HEK293T (cell line): ENCODE measurements around the gene SLC25A4.

Experiments
- ARNT ChIP-seq: fragments of 450-650 bp; IDR thresholded peaks from 2 replicates; pipeline ENCODE4 v1.6.1; 2017; ENCODE audit warnings: mild to moderate bottlenecking
- BHLHE40 ChIP-seq: fragments of 450-650 bp; IDR thresholded peaks from 2 replicates; pipeline ENCODE4 v1.6.1; 2016; ENCODE audit warnings: mild to moderate bottlenecking, moderate library complexity, borderline replicate concordance
- ELF4 ChIP-seq: fragments of 450-650 bp; IDR thresholded peaks from 2 replicates; pipeline ENCODE4 v1.6.1; 2017; ENCODE audit warnings: antibody characterized with exemption
- FOXA1 ChIP-seq: fragments of 450-650 bp; IDR thresholded peaks from 2 replicates; pipeline ENCODE4 v1.6.1; 2016; ENCODE audit warnings: mild to moderate bottlenecking
- FOXK2 ChIP-seq: fragments of 450-650 bp; IDR thresholded peaks from 2 replicates; pipeline ENCODE4 v1.6.1; 2016; ENCODE audit warnings: mild to moderate bottlenecking
- FOXM1 ChIP-seq: fragments of 450-650 bp; IDR thresholded peaks from 2 replicates; pipeline ENCODE4 v1.6.1; 2017; ENCODE audit warnings: mild to moderate bottlenecking, borderline replicate concordance
- HDGF ChIP-seq: fragments of 450-650 bp; IDR thresholded peaks from 2 replicates; pipeline ENCODE4 v1.6.1; 2017; ENCODE audit warnings: antibody characterized with exemption, borderline replicate concordance
- L3MBTL2 ChIP-seq: fragments of 450-650 bp; conservative IDR thresholded peaks from 2 replicates; pipeline ENCODE4 v1.6.1; 2016; ENCODE audit warnings: mild to moderate bottlenecking
- NFRKB ChIP-seq: fragments of 450-650 bp; IDR thresholded peaks from 2 replicates; pipeline ENCODE4 v1.6.1; 2016; ENCODE audit warnings: mild to moderate bottlenecking, moderate library complexity
- SP1 ChIP-seq: fragments of 450-650 bp; IDR thresholded peaks from 2 replicates; pipeline ENCODE4 v1.6.1; 2017
- SUZ12 ChIP-seq: fragments of 450-650 bp; IDR thresholded peaks from 2 replicates; pipeline ENCODE4 v1.6.1; 2016; ENCODE audit warnings: mild to moderate bottlenecking
- TARDBP ChIP-seq: fragments of 450-650 bp; IDR thresholded peaks from 2 replicates; pipeline ENCODE4 v1.6.1; 2016
- ZNF384 ChIP-seq: fragments of 450-650 bp; IDR thresholded peaks from 2 replicates; pipeline ENCODE4 v1.6.1; 2016

GRCh38 chr4:185110375-185110823 lies 32.7 kb upstream of the SLC25A4 start:
- TF ChIP-seq HDGF (no peak), SUZ12 (no peak), FOXM1 (no peak), NFRKB (no peak), SP1 (no peak), ZNF384 (no peak), FOXA1 (no peak), ELF4 (no peak), FOXK2 (no peak), BHLHE40 (no peak), L3MBTL2 (no peak), TARDBP (no peak), ARNT (no peak)
